Parathyroid adenoma (tissue), 2 donors: ENCODE measurements around the gene OSBPL3.

ENCODE experiments used
- H2AFZ ChIP-seq: fragments of 300-600 bp; sonication (generic); one replicate; pipeline ENCODE4 v1.7.0; 2017; ENCODE audit warnings: antibody characterized with exemption, mild to moderate bottlenecking
- H3K27ac ChIP-seq: fragments of 300-600 bp; sonication (generic); one replicate; pipeline ENCODE4 v1.7.0; 2017
- H3K27me3 ChIP-seq: fragments of 300-600 bp; sonication (generic); one replicate; pipeline ENCODE4 v1.7.0; 2017; ENCODE audit warnings: low read length; ENCODE audit not compliant: control insufficient read depth, insufficient read depth
- H3K36me3 ChIP-seq: fragments of 300-600 bp; sonication (generic); one replicate; pipeline ENCODE4 v1.7.0; 2017; ENCODE audit warnings: low read length; ENCODE audit not compliant: control insufficient read depth, insufficient read depth
- H3K4me1 ChIP-seq: fragments of 300-600 bp; sonication (generic); one replicate; pipeline ENCODE4 v1.7.0; 2017; ENCODE audit warnings: control low read depth
- H3K4me2 ChIP-seq: fragments of 300-600 bp; sonication (generic); one replicate; pipeline ENCODE4 v1.7.0; 2017; ENCODE audit warnings: low read length
- H3K4me3 ChIP-seq: fragments of 300-600 bp; sonication (generic); one replicate; pipeline ENCODE4 v1.7.0; 2017; ENCODE audit warnings: low read depth, low read length
- H3K79me2 ChIP-seq: fragments of 300-600 bp; sonication (generic); one replicate; pipeline ENCODE4 v1.7.0; 2017; ENCODE audit warnings: control low read depth
- H3K9ac ChIP-seq: fragments of 300-600 bp; sonication (generic); one replicate; pipeline ENCODE4 v1.7.0; 2017; ENCODE audit warnings: mild to moderate bottlenecking
- H3K9me3 ChIP-seq: fragments of 300-600 bp; sonication (generic); one replicate; pipeline ENCODE4 v1.7.0; 2017; ENCODE audit warnings: low read length; ENCODE audit not compliant: control insufficient read depth
- TF ChIP-seq, protein P1 (sequence below): fragments of 300-600 bp; sonication (generic); IDR thresholded peaks from one replicate; pipeline ENCODE4 v1.7.0; 2017; ENCODE audit warnings: antibody characterized with exemption, mild to moderate bottlenecking
- donor health status: primary hyperparathyroidism.

OSBPL3 gene

DNA sequence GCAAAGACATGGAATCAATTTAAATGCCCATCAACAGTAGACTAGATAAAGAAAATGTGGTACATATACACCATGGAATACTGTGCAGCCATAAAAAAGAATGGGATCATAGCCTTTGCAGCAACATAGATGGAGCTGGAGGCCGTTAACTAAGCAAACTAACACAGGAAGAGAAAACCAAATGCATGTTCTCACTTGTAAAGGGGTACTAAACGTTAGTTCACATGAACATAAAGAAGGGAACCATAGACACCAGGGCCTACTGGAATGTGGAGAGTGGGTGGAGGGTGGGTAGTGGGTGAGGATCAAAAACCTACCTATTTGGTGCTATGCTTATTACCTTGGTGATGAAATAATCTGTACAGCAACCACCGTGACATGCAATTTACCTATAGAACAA is 144.3 kb downstream of the OSBPL3 start:
- Histone ChIP-seq H3K36me3 (no peaks in the 10 kb centered on the region), H3K27me3 (no peaks in the 10 kb centered on the region), H2AFZ (no peak overlapping the region), H3K4me3 (no peak overlapping the region), H3K27ac (no peak overlapping the region), H3K9me3 (no peaks in the 10 kb centered on the region), H3K9ac (no peak overlapping the region), H3K79me2 (no peaks in the 10 kb centered on the region), H3K4me2 (no peak overlapping the region), H3K4me1 (no peaks in the 10 kb centered on the region)
- TF ChIP-seq, protein P1, sequence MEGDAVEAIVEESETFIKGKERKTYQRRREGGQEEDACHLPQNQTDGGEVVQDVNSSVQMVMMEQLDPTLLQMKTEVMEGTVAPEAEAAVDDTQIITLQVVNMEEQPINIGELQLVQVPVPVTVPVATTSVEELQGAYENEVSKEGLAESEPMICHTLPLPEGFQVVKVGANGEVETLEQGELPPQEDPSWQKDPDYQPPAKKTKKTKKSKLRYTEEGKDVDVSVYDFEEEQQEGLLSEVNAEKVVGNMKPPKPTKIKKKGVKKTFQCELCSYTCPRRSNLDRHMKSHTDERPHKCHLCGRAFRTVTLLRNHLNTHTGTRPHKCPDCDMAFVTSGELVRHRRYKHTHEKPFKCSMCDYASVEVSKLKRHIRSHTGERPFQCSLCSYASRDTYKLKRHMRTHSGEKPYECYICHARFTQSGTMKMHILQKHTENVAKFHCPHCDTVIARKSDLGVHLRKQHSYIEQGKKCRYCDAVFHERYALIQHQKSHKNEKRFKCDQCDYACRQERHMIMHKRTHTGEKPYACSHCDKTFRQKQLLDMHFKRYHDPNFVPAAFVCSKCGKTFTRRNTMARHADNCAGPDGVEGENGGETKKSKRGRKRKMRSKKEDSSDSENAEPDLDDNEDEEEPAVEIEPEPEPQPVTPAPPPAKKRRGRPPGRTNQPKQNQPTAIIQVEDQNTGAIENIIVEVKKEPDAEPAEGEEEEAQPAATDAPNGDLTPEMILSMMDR = no peak

DNA sequence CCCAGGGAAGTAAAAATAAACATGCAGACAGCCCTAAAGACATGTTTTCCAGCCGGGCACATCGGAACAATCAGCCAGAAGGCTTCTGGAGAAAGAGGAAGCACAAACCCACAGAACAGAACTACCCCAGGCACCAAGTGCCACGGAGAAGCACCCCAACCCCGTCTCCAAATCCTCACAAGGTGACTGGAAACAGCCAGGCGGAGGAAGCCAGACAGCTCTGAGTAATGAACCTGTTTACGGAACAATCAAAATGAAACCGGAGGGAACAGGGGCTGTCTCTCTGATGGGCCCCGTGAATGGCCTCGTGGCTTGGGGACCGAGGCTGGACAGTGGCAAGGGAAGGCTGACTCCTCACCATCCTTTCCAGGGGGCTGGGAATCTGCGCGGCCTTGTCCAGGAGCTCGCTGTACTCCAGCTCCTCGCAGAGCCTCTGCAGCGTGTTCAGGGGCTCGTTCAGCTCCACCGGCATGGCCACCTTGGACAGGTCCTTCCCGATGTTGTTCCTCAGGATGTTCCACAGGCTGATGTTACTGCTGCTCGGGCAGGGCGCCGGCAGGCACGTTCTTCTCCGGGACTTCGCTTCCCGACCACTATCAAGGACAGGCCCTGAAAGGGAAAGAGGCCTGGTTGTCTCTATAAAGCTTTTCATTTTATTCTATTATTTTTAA is 145.7 kb downstream of the OSBPL3 start:
- no peaks in the 10 kb centered on the region for H3K79me2 ChIP-seq
- H3K27ac ChIP-seq = no peak overlapping the region
- H3K4me1 ChIP-seq = no peaks in the 10 kb centered on the region
- TF ChIP-seq, protein P1 = no peak
- H3K4me2 ChIP-seq = no peak overlapping the region
- H3K9ac ChIP-seq = no peak overlapping the region
- H3K27me3 ChIP-seq = no peaks in the 10 kb centered on the region
- no peak overlapping the region for H3K4me3 ChIP-seq
- H2AFZ ChIP-seq = no peak overlapping the region
- H3K9me3 ChIP-seq = no peaks in the 10 kb centered on the region
- H3K36me3 ChIP-seq = no peaks in the 10 kb centered on the region

DNA sequence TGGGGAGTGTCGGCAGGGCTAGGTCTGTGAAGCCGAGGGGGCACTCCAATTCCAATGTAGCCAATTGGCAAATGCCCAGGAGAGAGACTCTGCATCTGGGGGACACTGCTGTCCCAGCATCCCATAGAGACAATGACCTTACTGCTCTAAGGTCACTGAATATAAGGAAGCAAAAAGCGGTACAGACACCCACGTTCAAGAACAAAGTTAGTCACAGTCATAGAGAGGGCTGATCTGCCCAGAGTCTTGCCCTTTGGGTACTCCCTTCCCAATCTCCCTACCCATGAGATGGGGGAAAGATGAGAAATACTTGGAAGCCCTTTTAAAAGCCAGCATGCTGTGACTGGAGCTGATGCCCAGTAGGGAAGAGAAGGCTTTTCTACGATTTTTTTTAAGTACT is 146.4 kb downstream of the OSBPL3 start:
- Histone ChIP-seq H3K4me3 (no peak overlapping the region), H3K36me3 (no peaks in the 10 kb centered on the region), H3K9ac (no peak overlapping the region), H3K9me3 (no peaks in the 10 kb centered on the region), H3K4me2 (no peak overlapping the region), H2AFZ (no peak overlapping the region), H3K79me2 (no peaks in the 10 kb centered on the region), H3K27me3 (no peaks in the 10 kb centered on the region), H3K4me1 (no peaks in the 10 kb centered on the region), H3K27ac (no peak overlapping the region)
- TF ChIP-seq, protein P1 = no peak

DNA sequence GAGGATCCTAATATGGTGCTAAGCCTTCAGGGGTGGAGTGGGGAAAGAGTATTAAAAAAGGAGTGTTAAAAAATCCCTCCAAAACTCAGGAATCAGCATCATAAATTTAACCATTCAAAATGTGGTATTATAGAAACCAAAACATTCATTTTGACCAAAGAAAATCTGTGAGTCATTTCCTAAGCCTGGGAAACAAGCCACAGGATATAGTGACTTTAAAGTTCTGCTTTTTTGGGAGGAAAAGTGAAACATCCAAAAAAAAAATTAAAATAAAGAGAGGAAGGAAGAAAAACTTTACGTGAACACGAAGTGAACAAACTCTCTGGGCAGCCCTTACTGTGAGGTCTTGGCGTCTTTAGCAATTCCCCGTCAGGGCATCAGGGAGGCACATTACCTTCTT is 148.7 kb downstream of the OSBPL3 start:
- Histone ChIP-seq H2AFZ (no peak overlapping the region), H3K27me3 (no peaks in the 10 kb centered on the region), H3K79me2 (no peaks in the 10 kb centered on the region), H3K9ac (no peak overlapping the region), H3K9me3 (no peaks in the 10 kb centered on the region), H3K4me1 (no peaks in the 10 kb centered on the region), H3K4me3 (no peak overlapping the region), H3K4me2 (no peak overlapping the region), H3K36me3 (no peaks in the 10 kb centered on the region), H3K27ac (peak overlapping the region; percentile 13)
- TF ChIP-seq, protein P1 = no peak

DNA sequence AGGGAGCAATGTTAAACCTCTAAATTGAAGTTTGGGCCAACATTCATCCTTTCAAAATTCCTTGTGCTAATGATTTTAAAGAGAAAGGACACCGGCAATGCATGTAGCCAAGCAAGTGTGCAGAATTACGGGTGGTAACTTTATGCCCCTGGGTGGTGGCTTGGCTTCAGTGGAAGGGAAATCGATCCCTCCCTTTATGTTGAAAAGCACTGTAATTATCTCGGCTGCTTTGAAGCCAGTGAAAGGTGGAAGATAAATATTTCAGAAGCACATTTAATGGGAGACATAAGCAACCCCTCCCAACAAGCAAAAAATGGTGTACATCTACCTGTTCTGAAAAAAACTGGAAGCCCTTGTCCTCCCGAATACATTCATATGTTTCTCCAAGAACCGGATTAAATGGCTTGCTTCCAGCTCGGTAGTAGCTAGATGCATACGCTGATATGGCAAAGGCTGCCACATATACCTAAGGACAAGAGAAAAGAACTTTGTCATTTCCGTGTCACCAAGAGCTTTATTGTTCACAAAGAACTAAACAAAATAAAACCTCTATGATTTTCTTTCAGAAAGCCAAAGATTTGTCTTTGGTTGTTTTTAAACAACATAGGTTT is 149.4 kb downstream of the OSBPL3 start:
- H3K9ac ChIP-seq = no peak overlapping the region

More for the DNA sequence above, 149.4 kb downstream of the OSBPL3 start:
- no peaks in the 10 kb centered on the region for H3K4me1 ChIP-seq
- H3K27ac ChIP-seq = no peak overlapping the region
- TF ChIP-seq, protein P1 = no peak
- H3K4me3 ChIP-seq = no peak overlapping the region
- no peaks in the 10 kb centered on the region for H3K9me3 ChIP-seq
- no peak overlapping the region for H2AFZ ChIP-seq
- no peaks in the 10 kb centered on the region for H3K79me2 ChIP-seq
- H3K27me3 ChIP-seq = no peaks in the 10 kb centered on the region
- H3K36me3 ChIP-seq = no peaks in the 10 kb centered on the region
- no peak overlapping the region for H3K4me2 ChIP-seq
